ENCODE data around the gene CYP26C1.
A peak's percentile ranks its signal among the peaks of the same experiment; 100 is the strongest.
"Not testable (repeated sequence)": the region's sequence is repeated elsewhere in the genome, so short reads cannot be mapped to it uniquely, and the experiment has no call there.

The CYP26C1 gene

GRCh38 chr10:93079663-93080349 lies 19.2 kb downstream of the CYP26C1 start:
- DNase-seq: no peak

GRCh38 chr10:93080350-93081046 lies 19.9 kb downstream of the CYP26C1 start:
- peak; percentile 61 for DNase-seq

- DNase-seq: no peak
These were observed 20.7 kb downstream of the CYP26C1 start for GRCh38 chr10:93081318-93081717.

- no peak for DNase-seq
These were observed 21.2 kb downstream of the CYP26C1 start for GRCh38 chr10:93081834-93082233.

GRCh38 chr10:93083743-93084539 lies 23.3 kb downstream of the CYP26C1 start:
- no peak for DNase-seq

GRCh38 chr10:93085272-93085859 lies 24.8 kb downstream of the CYP26C1 start:
- no peak for DNase-seq

GRCh38 chr10:93086289-93086688 lies 25.7 kb downstream of the CYP26C1 start:
- no peak for DNase-seq

- no peak for DNase-seq
These were observed 27.2 kb downstream of the CYP26C1 start for GRCh38 chr10:93087846-93088245.

- DNase-seq: no peak
These were observed 27.9 kb downstream of the CYP26C1 start for GRCh38 chr10:93088466-93088865.

GRCh38 chr10:93090619-93091018 lies 30.0 kb downstream of the CYP26C1 start:
- no peak for DNase-seq

- no peak for DNase-seq
These were observed 31.4 kb downstream of the CYP26C1 start for GRCh38 chr10:93091960-93092359.

GRCh38 chr10:93095225-93095624 lies 34.6 kb downstream of the CYP26C1 start:
- no peak for DNase-seq

GRCh38 chr10:93096901-93097300 lies 36.3 kb downstream of the CYP26C1 start:
- no peak for DNase-seq

- DNase-seq: no peak
These were observed 36.8 kb downstream of the CYP26C1 start for GRCh38 chr10:93097386-93097785.

GRCh38 chr10:93098816-93099215 lies 38.2 kb downstream of the CYP26C1 start:
- no peak for DNase-seq

GRCh38 chr10:93099670-93100069 lies 39.1 kb downstream of the CYP26C1 start:
- DNase-seq: no peak

- DNase-seq: not testable (repeated sequence)
These were observed 40.5 kb downstream of the CYP26C1 start for GRCh38 chr10:93101148-93101547.

- DNase-seq: no peak
These were observed 43.4 kb downstream of the CYP26C1 start for GRCh38 chr10:93103953-93104352.

- no peak for DNase-seq
These were observed 46.1 kb downstream of the CYP26C1 start for GRCh38 chr10:93106631-93107072.

- DNase-seq: no peak
These were observed 50.0 kb downstream of the CYP26C1 start for GRCh38 chr10:93110472-93111146.

- DNase-seq: no peak
These were observed 52.4 kb downstream of the CYP26C1 start for GRCh38 chr10:93113042-93113441.

GRCh38 chr10:93115661-93116383 lies 55.2 kb downstream of the CYP26C1 start:
- DNase-seq: peak; percentile 87

All from OCI-M1 (cell line).